ENCODE results near the gene KRT71. TPM values are rescaled to one million over a fixed set of nuclear protein-coding genes. Genes with fewer than 3 reads are reported as not detected.
"Not testable (repeated sequence)": the region's sequence is repeated elsewhere in the genome, so short reads cannot be mapped to it uniquely, and the experiment has no call there.

KRT71 gene
- total RNA-seq, 1 donor from 2014 or later: not detected

GRCh38 chr12:52513736-52514135, 39.2 kb downstream of the KRT71 start:
- intact Hi-C loops (cut with micrococcal nuclease): no loop called here
- Mint-ChIP-seq H3K4me1 (ENCODE audit: low read depth) (no peaks in the 10 kb centered on the region), H3K27me3 (ENCODE audit: low read depth) (peaks cover 6% of the 10 kb centered on the region), H3K36me3 (ENCODE audit: low read depth) (no peaks in the 10 kb centered on the region), H3K4me3 (ENCODE audit: low read depth) (no peak overlapping the region), H3K27ac (no peak overlapping the region), H3K9me3 (peaks cover 9% of the 10 kb centered on the region)
- no peak for DNase-seq (ENCODE audit: low spot score)

GRCh38 chr12:52508211-52508610, 44.7 kb downstream of the KRT71 start:
- no peak overlapping the region for H3K4me3 Mint-ChIP-seq (ENCODE audit: low read depth)
- no peak for DNase-seq (ENCODE audit: low spot score)
- peaks cover 38% of the 10 kb centered on the region for H3K27me3 Mint-ChIP-seq (ENCODE audit: low read depth)
- no peaks in the 10 kb centered on the region for H3K36me3 Mint-ChIP-seq (ENCODE audit: low read depth)
- no peaks in the 10 kb centered on the region for H3K4me1 Mint-ChIP-seq (ENCODE audit: low read depth)
- intact Hi-C loops (cut with micrococcal nuclease): no loop called here
- no peak overlapping the region for H3K27ac Mint-ChIP-seq
- peaks cover 9% of the 10 kb centered on the region for H3K9me3 Mint-ChIP-seq

GRCh38 chr12:52506858-52507715, 45.9 kb downstream of the KRT71 start:
- Mint-ChIP-seq H3K9me3 (peaks cover 9% of the 10 kb centered on the region), H3K4me1 (ENCODE audit: low read depth) (no peaks in the 10 kb centered on the region), H3K36me3 (ENCODE audit: low read depth) (no peaks in the 10 kb centered on the region), H3K4me3 (ENCODE audit: low read depth) (no peak overlapping the region), H3K27me3 (ENCODE audit: low read depth) (peaks cover 42% of the 10 kb centered on the region), H3K27ac (no peak overlapping the region)
- no peak for DNase-seq (ENCODE audit: low spot score)
- intact Hi-C loops (cut with micrococcal nuclease): no loop called here

- no peak overlapping the region for H3K4me3 Mint-ChIP-seq (ENCODE audit: low read depth)
- H3K27ac Mint-ChIP-seq: no peak overlapping the region
- peaks cover 46% of the 10 kb centered on the region for H3K27me3 Mint-ChIP-seq (ENCODE audit: low read depth)
- intact Hi-C loops (cut with micrococcal nuclease): no loop called here
- no peaks in the 10 kb centered on the region for H3K4me1 Mint-ChIP-seq (ENCODE audit: low read depth)
- H3K9me3 Mint-ChIP-seq: no peaks in the 10 kb centered on the region
- no peaks in the 10 kb centered on the region for H3K36me3 Mint-ChIP-seq (ENCODE audit: low read depth)
- no peak for DNase-seq (ENCODE audit: low spot score)
Measured at GRCh38 chr12:52502877-52503276, 50.1 kb downstream of the KRT71 start.

- H3K9me3 Mint-ChIP-seq: no peaks in the 10 kb centered on the region
- no peak overlapping the region for H3K27ac Mint-ChIP-seq
- H3K36me3 Mint-ChIP-seq (ENCODE audit: low read depth): no peaks in the 10 kb centered on the region
- DNase-seq (ENCODE audit: low spot score): no peak
- no peaks in the 10 kb centered on the region for H3K4me1 Mint-ChIP-seq (ENCODE audit: low read depth)
- H3K4me3 Mint-ChIP-seq (ENCODE audit: low read depth): no peak overlapping the region
- intact Hi-C loops (cut with micrococcal nuclease): no loop called here
- H3K27me3 Mint-ChIP-seq (ENCODE audit: low read depth): peaks cover 36% of the 10 kb centered on the region
Measured at GRCh38 chr12:52501490-52501889, 51.5 kb downstream of the KRT71 start.

- H3K4me1 Mint-ChIP-seq (ENCODE audit: low read depth); H3K36me3 Mint-ChIP-seq (ENCODE audit: low read depth); H3K9me3 Mint-ChIP-seq; H3K4me3 Mint-ChIP-seq (ENCODE audit: low read depth); H3K27ac Mint-ChIP-seq; intact Hi-C loops (cut with micrococcal nuclease); DNase-seq (ENCODE audit: low spot score): not testable (repeated sequence)
- peaks cover 27% of the 10 kb centered on the region for H3K27me3 Mint-ChIP-seq (ENCODE audit: low read depth)
Measured at GRCh38 chr12:52500574-52500973, 52.4 kb downstream of the KRT71 start.

GRCh38 chr12:52499806-52500560, 53.0 kb downstream of the KRT71 start:
- no peak for DNase-seq (ENCODE audit: low spot score)

GRCh38 chr12:52498946-52499345, 54.0 kb downstream of the KRT71 start:
- Mint-ChIP-seq H3K36me3 (ENCODE audit: low read depth) (no peaks in the 10 kb centered on the region), H3K4me3 (ENCODE audit: low read depth) (no peak overlapping the region), H3K27ac (no peak overlapping the region), H3K27me3 (ENCODE audit: low read depth) (peaks cover 24% of the 10 kb centered on the region), H3K4me1 (ENCODE audit: low read depth) (no peaks in the 10 kb centered on the region), H3K9me3 (no peaks in the 10 kb centered on the region)
- no peak for DNase-seq (ENCODE audit: low spot score)
- intact Hi-C loops (cut with micrococcal nuclease): no loop called here

More at GRCh38 chr12:52499806-52500560, 53.0 kb downstream of the KRT71 start:
- H3K36me3 Mint-ChIP-seq (ENCODE audit: low read depth): no peaks in the 10 kb centered on the region
- no peak overlapping the region for H3K27ac Mint-ChIP-seq
- no peaks in the 10 kb centered on the region for H3K4me1 Mint-ChIP-seq (ENCODE audit: low read depth)
- peaks cover 24% of the 10 kb centered on the region for H3K27me3 Mint-ChIP-seq (ENCODE audit: low read depth)
- intact Hi-C loops (cut with micrococcal nuclease): no loop called here
- H3K4me3 Mint-ChIP-seq (ENCODE audit: low read depth): no peak overlapping the region
- no peaks in the 10 kb centered on the region for H3K9me3 Mint-ChIP-seq

- H3K36me3 Mint-ChIP-seq (ENCODE audit: low read depth): no peaks in the 10 kb centered on the region
Measured at GRCh38 chr12:52497975-52498374, 55.0 kb downstream of the KRT71 start.

GRCh38 chr12:52496590-52497071, 56.3 kb downstream of the KRT71 start:
- H3K4me1 Mint-ChIP-seq (ENCODE audit: low read depth): no peaks in the 10 kb centered on the region
- H3K9me3 Mint-ChIP-seq: no peaks in the 10 kb centered on the region
- no peak for DNase-seq (ENCODE audit: low spot score)
- H3K36me3 Mint-ChIP-seq (ENCODE audit: low read depth): no peaks in the 10 kb centered on the region
- no peak overlapping the region for H3K27ac Mint-ChIP-seq
- H3K27me3 Mint-ChIP-seq (ENCODE audit: low read depth): peaks cover 15% of the 10 kb centered on the region
- intact Hi-C loops (cut with micrococcal nuclease): no loop called here
- H3K4me3 Mint-ChIP-seq (ENCODE audit: low read depth): no peak overlapping the region

More at GRCh38 chr12:52497975-52498374, 55.0 kb downstream of the KRT71 start:
- no peaks in the 10 kb centered on the region for H3K9me3 Mint-ChIP-seq
- H3K27ac Mint-ChIP-seq: no peak overlapping the region
- no peaks in the 10 kb centered on the region for H3K4me1 Mint-ChIP-seq (ENCODE audit: low read depth)
- no peak overlapping the region for H3K4me3 Mint-ChIP-seq (ENCODE audit: low read depth)
- no peak for DNase-seq (ENCODE audit: low spot score)
- intact Hi-C loops (cut with micrococcal nuclease): no loop called here
- H3K27me3 Mint-ChIP-seq (ENCODE audit: low read depth): peaks cover 22% of the 10 kb centered on the region

- intact Hi-C loops (cut with micrococcal nuclease): no loop called here
- DNase-seq (ENCODE audit: low spot score): no peak
- Mint-ChIP-seq H3K9me3 (no peaks in the 10 kb centered on the region), H3K4me3 (ENCODE audit: low read depth) (no peak overlapping the region), H3K27me3 (ENCODE audit: low read depth) (peaks cover 14% of the 10 kb centered on the region), H3K4me1 (ENCODE audit: low read depth) (no peaks in the 10 kb centered on the region), H3K27ac (no peak overlapping the region), H3K36me3 (ENCODE audit: low read depth) (no peaks in the 10 kb centered on the region)
Measured at GRCh38 chr12:52496054-52496453, 56.9 kb downstream of the KRT71 start.

GRCh38 chr12:52495389-52495788, 57.6 kb downstream of the KRT71 start:
- no peaks in the 10 kb centered on the region for H3K36me3 Mint-ChIP-seq (ENCODE audit: low read depth)
- no peak overlapping the region for H3K4me3 Mint-ChIP-seq (ENCODE audit: low read depth)
- H3K27ac Mint-ChIP-seq: no peak overlapping the region
- H3K4me1 Mint-ChIP-seq (ENCODE audit: low read depth): no peaks in the 10 kb centered on the region
- intact Hi-C loops (cut with micrococcal nuclease): no loop called here
- H3K9me3 Mint-ChIP-seq: no peaks in the 10 kb centered on the region
- peaks cover 11% of the 10 kb centered on the region for H3K27me3 Mint-ChIP-seq (ENCODE audit: low read depth)
- DNase-seq (ENCODE audit: low spot score): no peak

GRCh38 chr12:52494518-52494917, 58.4 kb downstream of the KRT71 start:
- intact Hi-C loops (cut with micrococcal nuclease): no loop called here
- no peak for DNase-seq (ENCODE audit: low spot score)
- Mint-ChIP-seq H3K27me3 (ENCODE audit: low read depth) (peaks cover 9% of the 10 kb centered on the region), H3K36me3 (ENCODE audit: low read depth) (no peaks in the 10 kb centered on the region), H3K9me3 (no peaks in the 10 kb centered on the region), H3K4me3 (ENCODE audit: low read depth) (no peak overlapping the region), H3K27ac (no peak overlapping the region), H3K4me1 (ENCODE audit: low read depth) (no peaks in the 10 kb centered on the region)
